Neuronal stem cell (in vitro differentiated cells): ENCODE measurements around the gene STK31.
A peak's percentile ranks its signal among the peaks of the same experiment; 100 is the strongest.

Experiments used
- DNase-seq: peaks from one replicate; pipeline ENCODE4 v3.0.0-alpha.2; 2013; ENCODE audit warnings: low spot score
- H2AFZ ChIP-seq: one replicate; pipeline ENCODE4 v1.6.1; 2013; ENCODE audit warnings: mild to moderate bottlenecking, low read length, inconsistent platforms
- H2AK5ac ChIP-seq: 2 replicates; pipeline ENCODE4 v1.6.1; 2013; ENCODE audit warnings: low read depth, mild to moderate bottlenecking, inconsistent platforms, low read length, moderate library complexity, mixed read lengths
- H2BK120ac ChIP-seq: 2 replicates; pipeline ENCODE4 v1.6.1; 2013; ENCODE audit warnings: low read depth, mild to moderate bottlenecking, inconsistent platforms, low read length, moderate library complexity, mixed read lengths
- H2BK12ac ChIP-seq: one replicate; pipeline ENCODE4 v1.6.1; 2013; ENCODE audit warnings: low read length, inconsistent platforms
- H2BK15ac ChIP-seq: 2 replicates; pipeline ENCODE4 v1.6.1; 2013; ENCODE audit warnings: mild to moderate bottlenecking, low read length, inconsistent platforms, mixed read lengths
- H2BK5ac ChIP-seq: one replicate; pipeline ENCODE4 v1.6.1; 2013; ENCODE audit warnings: inconsistent platforms, mild to moderate bottlenecking, low read length, moderate library complexity
- H3K14ac ChIP-seq: one replicate; pipeline ENCODE4 v1.6.1; 2013; ENCODE audit warnings: low read length, inconsistent platforms
- H3K18ac ChIP-seq: 2 replicates; pipeline ENCODE4 v1.6.1; 2013; ENCODE audit warnings: low read length, inconsistent platforms
- H3K23ac ChIP-seq: 2 replicates; pipeline ENCODE4 v1.6.1; 2013; ENCODE audit warnings: low read depth, mild to moderate bottlenecking, mixed read lengths, low read length, inconsistent platforms; ENCODE audit not compliant: poor library complexity
- H3K27ac ChIP-seq: replicated peaks from 3 replicates; pipeline ENCODE4 v1.5.1; 2013; ENCODE audit warnings: low read length, inconsistent platforms
- H3K27me3 ChIP-seq, 3 experiments: 2 replicates each; pipeline ENCODE4 v1.6.1; 2013; ENCODE audit warnings: low read length in 3 of 3, mild to moderate bottlenecking in 2 of 3, inconsistent platforms in 1 of 3, low read depth in 1 of 3, mixed read lengths in 1 of 3, moderate library complexity in 1 of 3; ENCODE audit not compliant: control insufficient read depth in 3 of 3, insufficient read depth in 3 of 3
- H3K36me3 ChIP-seq, 2 donors: replicated peaks in 1 of 2; 2 replicates each; pipeline ENCODE4 v1.6.1; 2013; ENCODE audit warnings: low read length in 2 of 2; ENCODE audit not compliant: control insufficient read depth in 2 of 2, insufficient read depth in 2 of 2
- H3K4ac ChIP-seq: 2 replicates; pipeline ENCODE4 v1.6.1; 2013; ENCODE audit warnings: inconsistent platforms, mild to moderate bottlenecking, low read length, moderate library complexity
- H3K4me1 ChIP-seq, 2 donors: 1 replicate in 1 of 2; 2 replicates in 1 of 2; pipeline ENCODE4 v1.6.1; 2013; ENCODE audit warnings: low read length in 2 of 2, low read depth in 1 of 2; ENCODE audit not compliant: control insufficient read depth in 2 of 2, insufficient read depth in 1 of 2
- H3K4me2 ChIP-seq: one replicate; pipeline ENCODE4 v1.6.1; 2013; ENCODE audit warnings: mild to moderate bottlenecking, low read length, inconsistent platforms; ENCODE audit not compliant: insufficient read depth, poor library complexity, severe bottlenecking
- H3K4me3 ChIP-seq, 2 donors: 2 replicates each; pipeline ENCODE4 v1.5.1; 2013; ENCODE audit warnings: low read length in 2 of 2, mild to moderate bottlenecking in 2 of 2, inconsistent platforms in 1 of 2, moderate library complexity in 1 of 2
- H3K79me1 ChIP-seq: one replicate; pipeline ENCODE4 v1.6.1; 2013; ENCODE audit warnings: low read depth, mild to moderate bottlenecking, inconsistent platforms, low read length, moderate library complexity
- H3K9ac ChIP-seq: one replicate; pipeline ENCODE4 v1.6.1; 2013; ENCODE audit warnings: mild to moderate bottlenecking, low read depth, low read length, inconsistent platforms; ENCODE audit not compliant: poor library complexity
- H3K9me3 ChIP-seq, 2 donors: replicated peaks in 1 of 2; 2 replicates each; pipeline versions ENCODE3 to v1.6.1; 2013; ENCODE audit warnings: low read length in 2 of 2, mild to moderate bottlenecking in 2 of 2, inconsistent platforms in 1 of 2, low read depth in 1 of 2, mixed read lengths in 1 of 2, moderate library complexity in 1 of 2; ENCODE audit not compliant: control insufficient read depth in 2 of 2, insufficient read depth in 1 of 2
- H4K8ac ChIP-seq: one replicate; pipeline ENCODE4 v1.6.1; 2013; ENCODE audit warnings: low read depth, mild to moderate bottlenecking, inconsistent platforms, low read length, moderate library complexity
- H4K91ac ChIP-seq: one replicate; pipeline ENCODE4 v1.6.1; 2013; ENCODE audit warnings: low read length, low read depth, mild to moderate bottlenecking, inconsistent platforms; ENCODE audit not compliant: poor library complexity
- WGBS, 2 donors: extraction: QIAGEN DNeasy Blood & Tissue Kit; methylation state at CpG; one replicate each; pipeline ENCODE4 v1.1.7; 2013; ENCODE audit warnings: missing lambda C conversion rate in 2 of 2, mixed read lengths in 1 of 2; ENCODE audit not compliant: insufficient read length in 2 of 2, insufficient replicate concordance in 1 of 2; ENCODE audit errors: extremely low coverage in 2 of 2; 5-methylcytosine and 5-hydroxymethylcytosine counted together

STK31 gene

GRCh38 chr7:23689165-23689564 is 20.9 kb upstream of the STK31 start:
- Histone ChIP-seq H3K18ac (no peak overlapping the region), H3K23ac (no peak overlapping the region), H3K79me1 (no peaks in the 10 kb centered on the region), H2AFZ (no peak overlapping the region), H4K8ac (no peak overlapping the region), H3K4me2 (no peak overlapping the region), H3K9ac (no peak overlapping the region), H3K4me3 (no peak overlapping the region), H2BK12ac (no peak overlapping the region), H3K36me3 (peaks cover 3 to 71% of the 10 kb centered on the region in 2 donors), H3K4me1 (no peaks in the 10 kb centered on the region), H3K9me3 (peaks cover 1 to 4% of the 10 kb centered on the region in 2 donors), H2BK5ac (no peak overlapping the region), H3K27ac (no peak overlapping the region), H2BK15ac (no peak overlapping the region), H2AK5ac (no peak overlapping the region), H2BK120ac (no peak overlapping the region), H4K91ac (no peak overlapping the region), H3K4ac (no peak overlapping the region), H3K14ac (no peak overlapping the region), H3K27me3 (no peaks in the 10 kb centered on the region)
- no peak for DNase-seq
- WGBS, 2 donors = no CpG with 5 or more reads among the region's 4 CpGs

GRCh38 chr7:23691320-23691719 is 18.7 kb upstream of the STK31 start:
- H2BK12ac ChIP-seq = no peak overlapping the region
- no peak overlapping the region for H4K8ac ChIP-seq
- no peaks in the 10 kb centered on the region for H3K4me1 ChIP-seq
- no peak overlapping the region for H3K4me3 ChIP-seq
- WGBS, 2 donors = no CpG with 5 or more reads among the region's 4 CpGs
- H3K79me1 ChIP-seq = no peaks in the 10 kb centered on the region
- H2AFZ ChIP-seq = no peak overlapping the region
- H2BK120ac ChIP-seq = no peak overlapping the region
- H3K18ac ChIP-seq = no peak overlapping the region
- H3K27me3 ChIP-seq = no peaks in the 10 kb centered on the region
- H4K91ac ChIP-seq = no peak overlapping the region
- H2BK5ac ChIP-seq = no peak overlapping the region
- no peak overlapping the region for H3K23ac ChIP-seq
- no peak overlapping the region for H2BK15ac ChIP-seq
- no peak overlapping the region for H3K4ac ChIP-seq
- no peak overlapping the region for H3K9ac ChIP-seq
- DNase-seq = no peak
- peaks cover 3 to 76% of the 10 kb centered on the region in 2 donors for H3K36me3 ChIP-seq
- no peak overlapping the region for H3K14ac ChIP-seq
- H2AK5ac ChIP-seq = no peak overlapping the region
- peaks cover 1 to 4% of the 10 kb centered on the region in 2 donors for H3K9me3 ChIP-seq
- H3K27ac ChIP-seq = no peak overlapping the region
- no peak overlapping the region for H3K4me2 ChIP-seq

- no peak overlapping the region for H2AK5ac ChIP-seq
- no peak overlapping the region for H3K14ac ChIP-seq
- H3K4me3 ChIP-seq = no peak overlapping the region
- H2BK12ac ChIP-seq = no peak overlapping the region
- H3K4me2 ChIP-seq = no peak overlapping the region
- H3K9ac ChIP-seq = no peak overlapping the region
- no peak overlapping the region for H2BK15ac ChIP-seq
- no peak overlapping the region for H3K4ac ChIP-seq
- H3K9me3 ChIP-seq = peaks cover 1 to 4% of the 10 kb centered on the region in 2 donors
- no peak overlapping the region for H4K91ac ChIP-seq
- no peak overlapping the region for H3K18ac ChIP-seq
- H3K27ac ChIP-seq = no peak overlapping the region
- H2BK120ac ChIP-seq = no peak overlapping the region
- no peak overlapping the region for H4K8ac ChIP-seq
- H2BK5ac ChIP-seq = no peak overlapping the region
- H3K27me3 ChIP-seq = no peaks in the 10 kb centered on the region
- H3K4me1 ChIP-seq = no peaks in the 10 kb centered on the region
- no peaks in the 10 kb centered on the region for H3K79me1 ChIP-seq
- no peak for DNase-seq
- H2AFZ ChIP-seq = no peak overlapping the region
- peaks cover 2 to 84% of the 10 kb centered on the region in 2 donors for H3K36me3 ChIP-seq
- H3K23ac ChIP-seq = no peak overlapping the region
Observed at GRCh38 chr7:23693224-23693623, 16.8 kb upstream of the STK31 start.

- Histone ChIP-seq H2AFZ (peak overlapping the region; percentile 27), H3K4me2 (no peak overlapping the region), H2BK15ac (no peak overlapping the region), H2AK5ac (no peak overlapping the region), H2BK120ac (no peak overlapping the region), H3K4me1 (no peaks in the 10 kb centered on the region), H3K9ac (no peak overlapping the region), H2BK12ac (no peak overlapping the region), H3K36me3 (peaks cover 0 to 86% of the 10 kb centered on the region in 2 donors), H3K27me3 (no peaks in the 10 kb centered on the region), H2BK5ac (no peak overlapping the region), H4K8ac (no peak overlapping the region), H3K27ac (no peak overlapping the region), H3K18ac (no peak overlapping the region), H4K91ac (no peak overlapping the region), H3K23ac (no peak overlapping the region), H3K79me1 (no peaks in the 10 kb centered on the region), H3K4ac (no peak overlapping the region), H3K14ac (no peak overlapping the region), H3K9me3 (peaks cover 1 to 4% of the 10 kb centered on the region in 2 donors), H3K4me3 (no peak overlapping the region)
- DNase-seq = peak; percentile 46
- WGBS, 2 donors = no CpG with 5 or more reads among the region's 7 CpGs
Observed at GRCh38 chr7:23696916-23697441, 13.0 kb upstream of the STK31 start.
